Activated T-helper 1 cell treated with anti-CD3 and anti-CD28 coated beads, Interleukin-12 subunit alpha, Interleukin-12 subunit beta, Interleukin-2, Interleukin-4 antibody, amounts not matched to agents 30 ng/mL and 10 ng/mL and 1 ng/mL, durations not matched to agents 14 hours and 24 hours and 36 hours (primary cell): ENCODE data around the gene TMBIM4. TPM values are rescaled to one million over a fixed set of nuclear protein-coding genes. Genes with fewer than 3 reads are reported as not detected.
"Not testable (repeated sequence)": the region's sequence is repeated elsewhere in the genome, so short reads cannot be mapped to it uniquely, and the experiment has no call there.

Experiments
- DNase-seq: peaks from one replicate; pipeline ENCODE4 v3.0.0; 2021; ENCODE audit warnings: low spot score
- H3K27ac Mint-ChIP-seq: one replicate; pipeline ENCODE4 v1.8.0; 2021; ENCODE audit warnings: mild to moderate bottlenecking, mixed read lengths
- H3K27me3 Mint-ChIP-seq: one replicate; pipeline ENCODE4 v1.8.0; 2022; ENCODE audit warnings: mild to moderate bottlenecking, moderate library complexity, mixed read lengths; ENCODE audit not compliant: insufficient read depth
- H3K36me3 Mint-ChIP-seq: one replicate; pipeline ENCODE4 v1.8.0; 2021; ENCODE audit warnings: low read depth, mixed read lengths
- H3K4me1 Mint-ChIP-seq: one replicate; pipeline ENCODE4 v1.8.0; 2021; ENCODE audit warnings: low read depth, mixed read lengths
- H3K4me3 Mint-ChIP-seq: one replicate; pipeline ENCODE4 v1.8.0; 2021; ENCODE audit warnings: mild to moderate bottlenecking, moderate library complexity, mixed read lengths
- H3K9me3 Mint-ChIP-seq: one replicate; pipeline ENCODE4 v1.8.0; 2021; ENCODE audit warnings: mixed read lengths
- intact Hi-C: fragments of 100-400 bp; cut with micrococcal nuclease; formaldehyde crosslinking; loops from one replicate; pipeline ENCODE4 v1.15.1; 2024
- total RNA-seq: library from RNA; stranded (reverse); gene quantifications from 2 replicates; pipeline ENCODE4 v1.2.3, GENCODE V29; 2022

The TMBIM4 gene
- total RNA-seq, result 58.6 and 61.9 TPM in 2 replicates

- H3K4me3 Mint-ChIP-seq, result peak within 1 kb of the TSS; percentile 95
- H3K27me3 Mint-ChIP-seq, result no peaks in the 10 kb centered on the region
- H3K36me3 Mint-ChIP-seq, result peaks cover 32% of the 10 kb centered on the region
- DNase-seq, result peak; percentile 82
- H3K9me3 Mint-ChIP-seq, result peaks cover 16% of the 10 kb centered on the region
- H3K27ac Mint-ChIP-seq, result peak within 1 kb of the TSS; percentile 99
- intact Hi-C loops, result loop anchor here (1.0 to 2.0 kb wide), 7 partner anchors 20 to 133 kb away; partner anchors contain the start of genes HELB, IRAK3 and LLPH
- H3K4me1 Mint-ChIP-seq, result peaks cover 31% of the 10 kb centered on the region
These were observed at the start of gene TMBIM4 for GRCh38 chr12:66169221-66170170. Gene TMBIM4 (minus strand): TSS chr12:66169996. CDS start chr12:66169951, 45 bp downstream.

- Mint-ChIP-seq H3K4me1 (peaks cover 3% of the 10 kb centered on the region), H3K27me3 (peaks cover 4% of the 10 kb centered on the region), H3K27ac (no peak overlapping the region), H3K9me3 (peaks cover 7% of the 10 kb centered on the region), H3K36me3 (peaks cover 18% of the 10 kb centered on the region), H3K4me3 (no peak overlapping the region)
- intact Hi-C loops, result no loop called here
- DNase-seq, result no peak
These were observed 47.6 kb upstream of the TMBIM4 start for GRCh38 chr12:66217342-66217917.

- DNase-seq, intact Hi-C loops, H3K27me3 Mint-ChIP-seq, H3K9me3 Mint-ChIP-seq, H3K4me1 Mint-ChIP-seq, H3K4me3 Mint-ChIP-seq, H3K27ac Mint-ChIP-seq: not testable (repeated sequence)
- H3K36me3 Mint-ChIP-seq, result peaks cover 16% of the 10 kb centered on the region
These were observed 43.2 kb upstream of the TMBIM4 start for GRCh38 chr12:66213011-66213410.

- H3K27me3 Mint-ChIP-seq, DNase-seq, H3K27ac Mint-ChIP-seq, H3K4me1 Mint-ChIP-seq, H3K4me3 Mint-ChIP-seq, H3K9me3 Mint-ChIP-seq, intact Hi-C loops: not testable (repeated sequence)
- H3K36me3 Mint-ChIP-seq, result peaks cover 23% of the 10 kb centered on the region
These were observed 41.8 kb upstream of the TMBIM4 start for GRCh38 chr12:66211573-66211972.

GRCh38 chr12:66210840-66211239, 41.0 kb upstream of the TMBIM4 start:
- H3K27me3 Mint-ChIP-seq, result peaks cover 7% of the 10 kb centered on the region
- peaks cover 8% of the 10 kb centered on the region for H3K4me1 Mint-ChIP-seq
- H3K9me3 Mint-ChIP-seq, result no peaks in the 10 kb centered on the region
- H3K4me3 Mint-ChIP-seq, result no peak overlapping the region
- H3K36me3 Mint-ChIP-seq, result peaks cover 28% of the 10 kb centered on the region
- no peak for DNase-seq
- H3K27ac Mint-ChIP-seq, result no peak overlapping the region
- intact Hi-C loops, result no loop called here

GRCh38 chr12:66206141-66206540, 36.3 kb upstream of the TMBIM4 start:
- Mint-ChIP-seq H3K4me1 (peaks cover 21% of the 10 kb centered on the region), H3K4me3 (no peak overlapping the region), H3K27ac (peak overlapping the region; percentile 20), H3K27me3 (peaks cover 5% of the 10 kb centered on the region), H3K9me3 (no peaks in the 10 kb centered on the region), H3K36me3 (peaks cover 19% of the 10 kb centered on the region)
- no peak for DNase-seq
- intact Hi-C loops, result no loop called here

- DNase-seq, result no peak
- H3K4me1 Mint-ChIP-seq, result peaks cover 21% of the 10 kb centered on the region
- H3K9me3 Mint-ChIP-seq, result peaks cover 7% of the 10 kb centered on the region
- H3K4me3 Mint-ChIP-seq, result no peak overlapping the region
- H3K36me3 Mint-ChIP-seq, result peaks cover 21% of the 10 kb centered on the region
- peak overlapping the region; percentile 81 for H3K27ac Mint-ChIP-seq
- peaks cover 7% of the 10 kb centered on the region for H3K27me3 Mint-ChIP-seq
- intact Hi-C loops, result loop anchor here (1.0 to 5.0 kb wide), 3 partner anchors 8 to 35 kb away; partner anchors contain the start of gene TMBIM4
These were observed 34.0 kb upstream of the TMBIM4 start for GRCh38 chr12:66203820-66204219.

GRCh38 chr12:66199831-66200509, 30.2 kb upstream of the TMBIM4 start:
- peaks cover 12% of the 10 kb centered on the region for H3K36me3 Mint-ChIP-seq
- H3K27ac Mint-ChIP-seq, result no peak overlapping the region
- intact Hi-C loops, result loop anchor here (5.0 kb wide), 1 partner anchor 37 kb away; no protein-coding TSS in a partner anchor
- H3K4me3 Mint-ChIP-seq, result no peak overlapping the region
- peaks cover 45% of the 10 kb centered on the region for H3K4me1 Mint-ChIP-seq
- no peak for DNase-seq
- peaks cover 2% of the 10 kb centered on the region for H3K27me3 Mint-ChIP-seq
- H3K9me3 Mint-ChIP-seq, result peaks cover 7% of the 10 kb centered on the region

- H3K9me3 Mint-ChIP-seq, result peaks cover 7% of the 10 kb centered on the region
- H3K36me3 Mint-ChIP-seq, result peaks cover 16% of the 10 kb centered on the region
- no peak overlapping the region for H3K27ac Mint-ChIP-seq
- peaks cover 40% of the 10 kb centered on the region for H3K4me1 Mint-ChIP-seq
- DNase-seq, result no peak
- H3K4me3 Mint-ChIP-seq, result no peak overlapping the region
- H3K27me3 Mint-ChIP-seq, result peaks cover 2% of the 10 kb centered on the region
- intact Hi-C loops, result no loop called here
These were observed 29.3 kb upstream of the TMBIM4 start for GRCh38 chr12:66199141-66199540.

GRCh38 chr12:66197495-66197921, 27.7 kb upstream of the TMBIM4 start:
- no peak overlapping the region for H3K27ac Mint-ChIP-seq
- no peak overlapping the region for H3K4me3 Mint-ChIP-seq
- intact Hi-C loops, result loop anchor here (1.0 to 2.0 kb wide), 4 partner anchors 8 to 105 kb away; partner anchors contain the start of genes HELB, IRAK3, LLPH and TMBIM4

GRCh38 chr12:66196806-66197205, 27.0 kb upstream of the TMBIM4 start:
- intact Hi-C loops, result loop anchor here (1.0 to 2.0 kb wide), 5 partner anchors 7 to 106 kb away; partner anchors contain the start of genes HELB, IRAK3, LLPH and TMBIM4
- peaks cover 2% of the 10 kb centered on the region for H3K27me3 Mint-ChIP-seq
- H3K27ac Mint-ChIP-seq, result peak overlapping the region; percentile 72
- no peak for DNase-seq
- peaks cover 27% of the 10 kb centered on the region for H3K4me1 Mint-ChIP-seq
- H3K36me3 Mint-ChIP-seq, result peaks cover 17% of the 10 kb centered on the region
- H3K9me3 Mint-ChIP-seq, result peaks cover 7% of the 10 kb centered on the region
- peak overlapping the region; percentile 75 for H3K4me3 Mint-ChIP-seq

More at GRCh38 chr12:66197495-66197921, 27.7 kb upstream of the TMBIM4 start:
- no peak for DNase-seq
- Mint-ChIP-seq H3K36me3 (peaks cover 17% of the 10 kb centered on the region), H3K27me3 (peaks cover 2% of the 10 kb centered on the region), H3K4me1 (peaks cover 27% of the 10 kb centered on the region), H3K9me3 (peaks cover 7% of the 10 kb centered on the region)

- no peak overlapping the region for H3K4me3 Mint-ChIP-seq
- H3K27ac Mint-ChIP-seq, result no peak overlapping the region
- H3K4me1 Mint-ChIP-seq, result peaks cover 35% of the 10 kb centered on the region
- H3K27me3 Mint-ChIP-seq, result peaks cover 2% of the 10 kb centered on the region
- peaks cover 19% of the 10 kb centered on the region for H3K36me3 Mint-ChIP-seq
- peaks cover 5% of the 10 kb centered on the region for H3K9me3 Mint-ChIP-seq
- no peak for DNase-seq
- intact Hi-C loops, result no loop called here
These were observed 25.4 kb upstream of the TMBIM4 start for GRCh38 chr12:66195242-66195641.
